HG03575 (cell line): Measurements from ENCODE around the gene SEC24C.

Experiments
- ATAC-seq: cut with Tn5 transposase; IDR thresholded peaks from one replicate; pipeline ENCODE4 v1.9.1; 2021; ENCODE audit not compliant: unreplicated experiment, insufficient number of reproducible peaks, low FRiP score; ENCODE audit errors: extremely low read depth

Gene SEC24C

DNA sequence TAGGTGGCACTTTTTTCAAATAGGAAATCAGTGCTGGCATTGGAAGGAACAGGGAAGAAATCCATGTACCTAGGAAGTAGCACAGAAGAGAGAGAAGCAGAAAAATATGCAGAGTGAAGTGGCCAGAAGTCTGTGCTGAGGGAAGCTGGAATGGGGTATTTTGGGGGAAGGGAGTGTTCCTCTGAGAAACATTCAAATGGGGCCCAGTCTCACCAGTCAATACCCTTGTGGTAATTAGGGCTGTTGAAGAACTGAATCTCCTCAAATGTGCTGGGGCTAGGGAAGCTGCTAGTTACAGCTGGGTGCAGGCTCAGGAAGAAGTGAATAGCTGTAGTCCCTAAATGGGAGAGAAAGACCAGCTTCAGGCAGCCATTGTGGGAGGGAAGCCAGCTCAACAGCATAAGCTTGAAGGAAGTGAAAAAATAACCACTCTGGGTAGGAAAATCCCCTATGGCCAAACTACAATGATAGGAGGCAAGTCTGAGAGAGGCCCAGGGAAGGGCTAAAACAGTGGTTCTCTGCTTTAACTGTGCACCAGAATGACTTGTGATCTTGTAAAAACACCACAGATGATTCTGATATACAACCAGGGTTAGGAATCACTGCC, 59.6 kb downstream of the SEC24C start:
- ATAC-seq, result no peak

DNA sequence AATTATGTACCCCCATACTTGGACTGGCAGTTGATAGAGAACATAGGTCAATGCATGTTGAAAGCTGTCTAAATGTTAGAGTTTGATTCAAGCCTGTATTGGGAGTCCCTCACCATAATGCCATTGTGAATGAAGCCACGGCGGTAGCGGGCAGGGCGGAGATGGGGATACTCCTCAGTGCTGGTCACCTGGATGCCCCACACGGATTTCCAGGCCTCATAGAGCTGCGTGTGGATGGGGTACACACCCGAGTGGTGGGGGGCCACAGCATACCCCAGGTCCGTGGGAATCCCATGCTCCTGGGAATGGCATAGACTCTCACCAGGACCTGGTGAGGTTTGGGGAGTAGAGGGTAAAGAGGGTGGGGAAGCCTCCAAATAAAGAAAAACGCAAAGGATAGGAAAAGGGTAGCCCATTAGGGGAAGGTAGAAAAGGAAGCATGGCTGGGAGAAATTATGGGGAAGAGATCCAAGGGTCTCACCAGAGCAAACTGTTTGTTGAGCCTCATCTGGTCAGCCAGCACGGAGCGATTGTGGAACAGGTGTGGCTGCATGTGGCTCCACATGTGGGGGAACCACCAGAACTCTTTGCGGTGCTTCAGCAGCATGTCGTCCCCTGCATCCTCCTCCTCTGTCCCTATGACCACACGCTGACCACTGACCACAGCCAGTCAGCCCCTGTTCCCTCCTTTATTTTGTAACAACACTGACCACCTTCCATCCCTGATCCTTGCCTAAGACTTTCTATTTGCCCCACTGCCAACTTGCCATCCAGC, 62.2 kb downstream of the SEC24C start:
- no peak for ATAC-seq

DNA sequence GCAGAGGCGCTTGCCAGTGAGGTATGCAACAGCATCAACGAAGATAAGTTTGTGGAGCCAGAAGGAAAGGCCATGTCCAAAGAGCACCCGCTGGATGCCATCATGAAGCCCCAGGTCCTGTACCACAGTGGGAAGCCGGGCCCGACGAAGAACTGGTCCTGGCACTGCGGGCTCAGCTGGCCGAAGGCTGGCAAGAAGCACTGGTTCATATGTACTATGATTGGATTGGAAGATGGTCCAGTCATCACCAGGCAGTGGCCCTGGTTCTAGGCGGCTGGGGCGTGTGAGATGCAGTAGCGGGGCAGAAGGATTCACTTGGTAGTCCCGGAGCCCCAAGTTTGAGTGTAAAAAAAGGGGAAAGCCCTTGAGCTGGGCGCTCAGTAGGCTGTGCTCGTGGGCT, 63.3 kb downstream of the SEC24C start:
- ATAC-seq, result no peak

DNA sequence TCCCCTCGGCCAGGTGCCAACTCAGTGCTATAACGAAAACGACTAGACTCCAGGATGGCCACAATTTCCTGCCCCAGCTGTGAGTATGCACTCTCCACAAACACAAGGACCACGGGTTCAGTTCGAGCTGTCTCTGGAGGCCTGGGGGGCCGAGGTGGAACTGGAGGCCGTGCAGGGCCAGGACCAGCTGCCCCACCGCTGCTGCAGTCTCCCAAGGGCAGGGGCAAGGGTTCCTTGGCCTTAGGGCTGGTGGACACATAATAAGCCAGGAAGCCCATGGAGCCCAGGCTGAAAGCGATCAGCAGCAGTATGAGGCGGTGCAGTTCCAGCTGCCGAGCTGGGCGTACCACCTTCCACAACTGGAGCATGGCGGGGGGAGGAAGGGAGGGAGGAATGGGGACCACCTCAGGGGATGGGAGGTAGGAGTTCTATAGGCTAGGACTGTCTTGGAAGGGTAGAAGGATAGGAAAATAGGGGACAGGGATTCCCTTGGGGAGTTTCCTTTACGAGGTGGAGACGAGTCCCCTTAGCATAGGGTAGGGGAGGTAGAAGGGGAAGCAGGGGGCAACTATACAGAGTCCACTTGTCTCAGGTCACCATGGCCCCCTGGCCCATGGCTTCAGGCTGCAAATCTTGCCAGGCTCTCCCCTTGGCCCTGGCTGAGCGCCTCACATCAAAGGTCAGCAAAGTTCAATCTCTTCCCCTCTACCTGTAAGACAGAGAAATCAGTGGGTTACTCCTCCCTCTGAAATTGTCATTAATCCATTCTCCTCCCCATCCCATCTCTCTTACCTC, 64.0 kb downstream of the SEC24C start:
- no peak for ATAC-seq

DNA sequence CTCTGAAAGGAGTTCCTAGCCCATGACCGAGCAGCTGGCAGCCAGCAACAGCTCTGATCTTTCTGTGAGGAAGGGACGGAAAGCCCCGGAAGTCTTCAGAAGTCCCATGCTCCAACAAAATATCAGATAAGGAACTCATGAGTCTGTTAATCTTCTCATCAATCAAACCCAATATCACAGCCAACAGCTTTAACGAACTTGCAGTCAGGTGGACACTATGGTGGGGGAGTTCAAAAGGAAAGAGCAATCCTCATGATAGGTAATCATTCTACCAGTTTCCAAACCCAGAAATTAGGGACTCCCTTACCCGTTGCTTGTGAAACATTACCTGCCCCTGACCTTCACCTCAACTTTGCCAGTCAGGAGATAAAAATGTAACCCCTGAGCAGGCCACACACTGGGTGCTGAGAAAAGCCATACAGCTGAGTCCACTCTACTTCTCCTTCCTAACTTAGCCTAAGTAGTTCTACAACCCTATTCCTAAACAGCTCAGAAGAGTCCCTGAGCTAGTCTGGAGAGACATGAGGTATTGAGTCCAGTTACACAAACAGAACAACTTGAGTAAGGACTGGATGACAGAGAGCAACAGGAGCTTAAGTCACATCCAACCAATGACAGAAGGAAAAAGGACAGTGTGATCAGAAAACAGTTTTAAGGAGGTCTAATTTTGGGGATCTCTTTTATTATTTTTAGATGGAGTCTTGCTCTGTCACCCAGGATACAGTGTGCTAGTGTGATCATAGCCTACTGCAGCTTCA, 65.1 kb downstream of the SEC24C start:
- ATAC-seq, result no peak

DNA sequence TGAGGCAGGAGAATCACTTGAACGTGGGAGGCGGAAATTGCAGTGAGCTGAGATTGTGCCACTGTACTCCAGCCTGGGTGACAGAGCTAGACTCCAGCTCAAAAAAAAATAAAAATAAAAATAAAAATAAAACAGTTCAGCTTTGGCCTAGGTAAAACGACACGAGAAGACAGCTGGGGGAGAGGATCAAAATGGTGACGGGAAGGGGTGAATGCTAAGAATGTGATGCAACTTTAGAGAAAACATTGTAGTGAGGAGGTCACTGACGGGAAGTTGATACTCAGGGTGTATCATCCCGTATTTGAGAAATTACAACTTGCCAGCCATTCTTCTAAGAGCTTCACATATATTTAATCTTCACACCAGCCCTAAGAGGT, 66.2 kb downstream of the SEC24C start:
- no peak for ATAC-seq

DNA sequence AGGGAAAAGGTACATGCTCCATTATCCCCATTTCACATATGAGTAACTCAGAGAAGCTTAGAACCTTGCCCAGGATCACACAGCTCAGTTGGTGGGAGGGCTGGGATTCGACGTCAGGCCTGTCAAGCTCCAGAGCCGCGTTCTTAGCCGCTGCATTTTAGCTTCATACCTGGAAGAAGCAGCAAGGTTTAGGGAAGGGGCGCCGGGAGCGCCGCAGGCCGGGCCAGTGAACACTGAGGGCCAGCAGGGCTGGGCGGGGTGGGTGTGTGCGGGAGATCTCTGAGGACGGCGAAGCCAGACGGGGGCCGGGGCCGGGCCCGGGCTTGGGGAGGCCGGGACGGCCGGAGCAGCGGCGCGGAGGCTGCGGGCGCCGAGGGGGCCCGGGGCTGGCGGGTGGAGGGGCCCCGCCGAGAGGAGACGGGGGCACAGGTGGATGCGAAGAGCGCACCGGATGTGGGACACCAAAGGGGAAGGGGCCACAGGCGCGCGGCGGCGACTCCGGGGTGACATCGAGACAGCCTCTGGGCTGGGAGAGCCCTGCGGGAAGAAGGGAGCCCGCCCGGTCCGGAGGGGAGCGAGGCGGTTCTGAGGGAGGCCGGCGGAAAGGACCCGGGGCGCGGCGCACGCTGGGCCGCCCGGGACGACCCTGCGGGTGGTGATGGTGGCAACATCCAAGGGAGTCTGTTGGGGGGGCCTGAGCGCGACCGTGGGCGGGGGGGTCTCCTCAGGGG, 66.7 kb downstream of the SEC24C start:
- no peak for ATAC-seq

DNA sequence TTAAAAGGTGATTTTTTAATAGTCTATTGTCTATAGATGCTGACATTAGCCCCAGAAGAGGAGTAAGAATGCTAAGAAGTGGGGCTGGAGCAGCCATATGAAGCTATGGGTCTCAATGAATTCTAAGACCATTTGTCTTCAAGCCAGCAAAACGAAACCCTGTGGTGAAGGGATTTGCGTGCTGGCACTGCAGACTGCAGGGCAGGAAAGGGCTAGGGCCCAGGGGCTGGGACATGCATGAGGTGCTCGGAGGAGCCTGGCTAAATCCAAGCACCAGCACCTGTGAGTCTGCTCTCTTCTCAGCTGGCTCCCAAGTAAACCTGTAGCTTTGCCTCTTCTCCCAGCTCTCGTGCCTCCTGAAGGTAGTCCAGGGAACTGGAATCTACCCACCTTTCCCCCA, 68.5 kb downstream of the SEC24C start:
- ATAC-seq, result no peak

DNA sequence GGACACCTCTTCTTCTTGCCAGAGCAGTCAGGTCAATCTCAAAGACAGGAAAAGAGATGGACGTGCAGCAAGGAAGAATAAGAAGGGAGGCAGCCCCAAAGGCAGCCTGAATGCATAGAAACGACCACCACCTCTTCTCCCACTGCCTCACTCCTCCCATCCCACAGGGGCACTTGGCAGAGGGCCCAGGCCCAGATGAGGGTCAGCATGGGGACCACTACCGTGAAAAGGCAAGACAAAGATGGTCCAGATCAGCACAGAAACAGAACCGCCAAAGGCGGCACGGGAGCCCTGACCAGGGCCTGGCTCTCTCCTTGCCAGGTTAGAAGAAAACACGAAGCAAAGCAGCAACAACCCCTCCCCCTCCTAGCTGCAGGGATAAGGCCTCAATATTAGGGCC, 69.2 kb downstream of the SEC24C start:
- ATAC-seq, result no peak

DNA sequence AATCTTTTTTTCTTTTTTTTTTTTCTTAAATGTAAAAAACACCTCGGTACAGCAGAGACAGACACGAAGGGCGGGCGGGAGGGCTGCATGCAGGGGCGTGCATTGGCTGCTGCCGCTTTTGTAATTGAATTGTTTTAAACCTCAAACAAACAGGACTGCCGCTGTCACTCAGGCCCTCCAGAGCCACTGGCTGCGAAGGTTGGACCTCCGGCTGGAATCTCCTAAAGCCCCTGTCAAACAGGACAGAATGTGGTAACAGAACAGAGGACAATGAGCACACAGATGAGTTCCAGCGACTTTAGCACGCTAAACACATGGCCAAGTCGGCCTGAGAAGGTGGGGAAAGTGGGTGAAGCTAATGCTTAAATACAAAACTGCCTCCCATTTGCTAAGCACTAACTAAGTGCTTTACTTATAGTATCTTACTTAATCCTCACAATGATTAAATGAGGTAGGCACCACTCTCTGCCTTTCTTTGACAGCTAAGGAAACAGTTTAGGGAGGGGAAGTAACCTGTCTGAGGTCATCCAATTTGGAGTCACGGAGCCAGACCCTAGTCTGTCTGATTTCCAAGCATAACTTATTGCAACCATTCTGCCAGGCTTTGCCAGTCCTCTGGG, 70.2 kb downstream of the SEC24C start:
- no peak for ATAC-seq

DNA sequence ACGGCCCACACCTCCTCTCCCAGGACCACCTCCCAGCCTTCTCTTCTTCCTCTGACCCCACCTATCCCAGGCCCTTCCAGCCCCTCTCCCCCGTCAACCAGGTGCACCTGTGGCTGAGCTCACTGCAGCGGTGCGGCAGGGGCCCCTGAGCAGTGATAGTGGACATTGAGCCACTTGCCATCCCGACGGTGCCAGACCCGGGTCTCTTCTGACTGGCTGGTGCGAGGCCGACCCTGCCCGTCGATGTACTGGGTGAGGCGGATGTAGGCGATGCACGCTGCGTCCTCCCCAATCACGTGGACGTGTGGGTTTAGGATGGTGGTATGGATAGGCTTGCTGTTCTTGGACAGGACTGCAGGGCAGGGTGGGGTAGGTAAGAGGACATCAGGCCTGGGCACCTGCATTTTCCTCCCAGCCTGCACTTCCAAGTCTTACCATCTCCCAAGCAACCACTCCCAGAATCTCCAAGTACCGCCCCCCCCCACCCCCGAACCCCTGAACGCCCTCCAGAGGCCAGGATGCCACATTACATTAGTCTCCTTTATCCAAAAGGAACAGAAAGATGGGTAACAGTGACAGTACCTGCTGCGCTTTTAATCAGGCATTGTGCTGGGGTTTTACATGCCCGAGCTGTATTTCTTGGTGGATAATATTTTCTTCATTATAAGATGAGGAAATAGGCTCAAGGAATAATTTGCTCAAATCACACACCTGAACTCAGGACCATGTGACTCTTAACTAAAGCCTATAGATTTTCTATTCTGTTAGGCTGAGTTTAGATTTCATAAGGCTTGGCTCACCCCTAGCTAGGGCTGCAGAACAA, 70.9 kb downstream of the SEC24C start:
- ATAC-seq, result no peak

DNA sequence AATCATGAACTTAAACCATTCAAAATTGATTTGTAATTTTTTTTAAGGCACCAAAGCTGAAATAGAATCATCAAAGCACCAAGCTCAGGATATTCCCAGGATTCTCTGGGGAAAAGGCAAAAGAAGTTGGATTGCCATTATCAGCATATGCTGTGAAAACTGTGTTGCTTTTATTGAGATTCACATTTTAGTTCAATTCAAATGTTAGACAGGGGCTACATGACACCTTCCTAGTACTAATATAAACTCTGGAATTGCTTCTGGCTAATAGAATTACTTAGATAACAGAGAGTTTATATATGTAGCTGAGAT, 71.5 kb downstream of the SEC24C start:
- ATAC-seq, result no peak

DNA sequence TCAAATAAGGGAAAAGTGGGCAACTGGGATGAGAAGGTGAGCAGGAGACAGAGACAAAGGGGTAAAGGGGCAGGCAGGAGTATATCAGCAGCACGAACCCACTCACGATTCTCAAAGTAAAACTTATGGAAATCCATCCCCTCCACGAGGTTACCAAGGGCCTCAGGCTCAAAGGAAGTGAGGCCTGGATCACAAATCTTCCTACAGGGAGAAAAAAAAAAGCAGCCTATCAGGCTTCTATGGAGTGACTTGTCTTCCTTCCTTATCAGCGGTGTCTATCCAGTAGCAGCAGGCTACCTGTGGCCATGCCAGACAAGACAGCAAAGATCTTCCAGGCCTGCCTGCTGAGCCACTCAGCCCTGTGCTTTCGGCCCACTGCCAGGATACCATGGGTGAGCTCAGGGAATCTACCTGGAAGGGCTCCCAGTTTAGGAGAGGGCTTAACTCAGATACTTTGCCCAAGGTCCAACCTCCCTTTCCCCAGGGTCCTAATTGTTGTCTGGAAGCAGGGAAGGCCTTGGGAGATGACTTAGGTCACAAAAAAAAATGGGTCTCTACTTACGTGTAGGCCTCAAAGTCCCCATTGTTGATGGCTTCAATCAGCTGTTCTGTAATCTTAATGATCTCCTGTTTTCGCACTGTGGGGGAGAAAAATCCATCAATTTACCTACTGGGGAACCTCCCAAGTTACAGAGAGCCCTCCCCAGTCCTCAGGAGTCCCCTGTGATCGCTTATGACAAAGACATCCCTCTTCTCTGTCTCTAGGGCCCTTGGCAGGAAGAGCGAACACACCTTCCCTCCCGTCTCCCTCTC, 73.0 kb downstream of the SEC24C start:
- no peak for ATAC-seq

DNA sequence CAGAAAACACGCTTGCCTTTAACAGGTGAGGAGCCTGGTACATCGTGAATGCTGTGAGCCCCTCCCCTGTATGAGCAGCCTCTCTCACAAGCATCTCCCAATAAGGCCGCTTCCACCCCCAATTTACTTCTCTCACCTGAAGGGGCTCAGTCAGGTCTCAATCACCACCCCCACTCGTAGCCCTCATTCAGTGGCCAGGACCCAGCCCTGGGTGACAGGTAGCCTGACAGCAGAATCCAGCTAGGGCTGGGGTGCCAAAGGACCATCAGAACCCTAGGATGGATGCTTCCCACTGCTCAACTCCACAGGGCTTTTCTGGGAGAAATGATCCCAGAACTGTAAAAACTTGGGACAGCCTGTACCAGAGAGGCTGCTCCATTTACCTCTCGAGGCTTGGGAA, 73.7 kb downstream of the SEC24C start:
- ATAC-seq, result no peak

DNA sequence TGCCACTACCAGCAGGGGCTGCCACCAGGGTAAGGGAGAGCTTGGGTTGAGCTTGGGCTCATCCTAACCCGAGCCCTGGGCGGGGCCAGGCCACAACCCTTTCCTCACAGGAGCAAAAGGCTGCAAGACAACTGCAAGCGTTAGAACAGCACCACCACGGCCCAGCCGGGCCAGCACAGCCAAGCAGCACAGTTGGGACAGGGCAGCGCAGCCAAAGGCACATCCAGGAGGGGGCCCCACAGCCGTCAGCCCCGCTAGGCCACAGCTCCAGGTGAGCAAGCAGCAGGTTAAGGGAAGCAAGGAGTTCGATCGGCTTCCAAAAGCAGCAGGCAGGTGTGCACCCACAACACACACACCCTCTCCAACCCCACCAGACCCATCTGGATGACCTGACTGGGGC, 74.2 kb downstream of the SEC24C start:
- no peak for ATAC-seq

DNA sequence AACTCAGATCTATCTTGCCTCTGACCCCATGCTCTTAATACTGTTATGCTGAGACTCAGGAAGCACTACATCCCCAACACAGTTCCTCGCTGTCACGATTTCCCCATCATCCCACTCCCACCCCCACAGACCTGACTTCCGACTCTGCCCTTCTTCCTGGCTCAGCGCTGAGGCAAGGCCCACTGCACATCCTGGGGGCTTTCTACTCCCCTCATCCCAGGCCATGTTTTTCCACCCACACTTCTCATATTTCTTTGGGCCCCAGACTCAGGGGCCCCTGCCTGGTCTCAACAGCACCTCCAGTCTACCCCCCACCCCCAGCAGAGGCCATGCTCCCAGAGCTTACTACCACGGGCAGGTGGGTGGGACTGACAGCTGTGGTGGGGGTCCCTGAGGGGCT, 74.9 kb downstream of the SEC24C start:
- no peak for ATAC-seq

DNA sequence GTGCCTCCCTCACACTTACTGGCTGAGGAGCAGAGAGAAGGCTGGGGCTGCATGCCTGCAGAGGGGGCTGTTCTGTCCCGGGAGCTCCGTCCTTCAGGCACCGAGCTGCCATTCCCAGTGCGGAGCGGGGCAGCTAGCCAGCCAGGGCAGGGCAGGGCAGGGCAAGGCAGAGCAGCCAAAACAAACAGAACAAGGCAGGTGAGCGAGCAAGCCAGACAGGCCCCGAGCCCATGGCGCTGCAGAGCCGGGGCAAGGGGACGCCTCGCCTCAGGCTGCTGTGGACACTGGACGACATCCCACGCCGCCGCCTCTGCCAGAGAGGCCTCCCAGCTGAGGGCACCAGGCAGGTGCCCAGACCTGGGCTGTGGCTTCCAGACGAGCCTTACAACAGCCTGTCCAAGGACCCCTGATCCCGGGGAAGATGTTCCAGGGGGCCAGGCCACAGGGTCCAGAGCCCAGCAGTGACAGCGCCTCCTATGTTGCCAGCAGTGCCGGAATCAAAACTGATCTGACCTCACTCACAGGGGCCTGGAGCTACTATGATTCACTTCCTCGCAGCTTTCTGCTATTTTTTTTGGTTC, 75.4 kb downstream of the SEC24C start:
- no peak for ATAC-seq
